Panc1 (cell line): ENCODE measurements around the gene DIDO1. TPM values are rescaled to one million over a fixed set of nuclear protein-coding genes. Genes with fewer than 3 reads are reported as not detected.

ENCODE experiments used
- ATAC-seq: fragments of 200-7000 bp; cut with Tn5 transposase; 2 replicates; pipeline ENCODE4 v1.9.1; 2020; ENCODE audit warnings: mild to moderate bottlenecking, moderate library complexity
- BruUV-seq: library from RNA; stranded (reverse); fragments of 400-500 nt; replicated peaks from 2 replicates; lab custom pipeline; 2021; lab: Mats Ljungman, UMichigan
- CTCF ChIA-PET: fragments of 300-600 bp; sonication (Branson Sonifier 250); formaldehyde crosslinking; loops from one replicate; lab custom pipeline; 2022; ENCODE audit warnings: antibody characterized with exemption; lab: Charles Lee
- POLR2A ChIA-PET: fragments of 300-600 bp; sonication (Branson Sonifier 250); formaldehyde crosslinking; loops from one replicate; lab custom pipeline; 2022; ENCODE audit warnings: antibody characterized with exemption; lab: Charles Lee
- DNase-seq: peaks from one replicate; pipeline ENCODE4 v3.0.0-alpha.2; 2010; ENCODE audit warnings: low read depth, low spot score
- H3K27ac ChIP-seq: 2 replicates; pipeline ENCODE4 v1.5.1; 2011; ENCODE audit warnings: mild to moderate bottlenecking, low read length, inconsistent platforms
- H3K27me3 ChIP-seq: fragments of 200-500 bp; sonication (Bioruptor generic); 2 replicates; pipeline ENCODE4 v1.6.0; 2014; ENCODE audit warnings: low read length, inconsistent platforms; ENCODE audit not compliant: control insufficient read depth, insufficient read depth
- H3K36me3 ChIP-seq: fragments of 200-500 bp; sonication (Bioruptor generic); 2 replicates; pipeline ENCODE4 v1.5.1; 2014; ENCODE audit warnings: inconsistent platforms, mild to moderate bottlenecking, low read length, moderate library complexity; ENCODE audit not compliant: control insufficient read depth, insufficient read depth
- H3K4me1 ChIP-seq: 2 replicates; pipeline ENCODE4 v1.5.1; 2011; ENCODE audit warnings: inconsistent platforms, mild to moderate bottlenecking, low read length, moderate library complexity; ENCODE audit not compliant: control insufficient read depth, insufficient read depth
- H3K4me3 ChIP-seq, 2 experiments: 2 replicates each; pipeline ENCODE4 v1.5.1; 2011 to 2012; ENCODE audit warnings: low read depth in 2 of 2, low read length in 2 of 2, mild to moderate bottlenecking in 2 of 2, inconsistent platforms in 1 of 2, moderate library complexity in 1 of 2
- H3K9me3 ChIP-seq: fragments of 200-500 bp; sonication (Bioruptor generic); 2 replicates; pipeline ENCODE4 v1.5.1; 2014; ENCODE audit warnings: low read depth, mild to moderate bottlenecking, inconsistent platforms, low read length, moderate library complexity; ENCODE audit not compliant: control insufficient read depth, insufficient read depth
- CTCF ChIP-seq: fragments of 450-650 bp; IDR thresholded peaks from 2 replicates; pipeline ENCODE4 v1.5.1; 2017; ENCODE audit warnings: mild to moderate bottlenecking
- POLR2AphosphoS5 ChIP-seq: IDR thresholded peaks from 2 replicates; pipeline ENCODE4 v1.6.1; 2012; ENCODE audit warnings: mild to moderate bottlenecking, low read depth, low read length, moderate library complexity
- SIN3A ChIP-seq: IDR thresholded peaks from 2 replicates; pipeline ENCODE4 v1.6.1; 2012; ENCODE audit warnings: low read depth, mild to moderate bottlenecking, low read length, moderate library complexity, borderline replicate concordance; ENCODE audit not compliant: insufficient read depth
- TCF7L2 ChIP-seq: IDR thresholded peaks from 2 replicates; pipeline ENCODE4 v1.6.1; 2011; ENCODE audit warnings: mild to moderate bottlenecking, low read depth, low read length, inconsistent platforms
- in situ Hi-C: cut with HindIII; loops from 2 replicates; pipeline ENCODE4 v1.10.0; 2016; ENCODE audit warnings: low sequenced_read_pairs, low pct_unique_long_range_greater_than_20kb
- intact Hi-C: fragments of 100-400 bp; cut with micrococcal nuclease; formaldehyde crosslinking; loops from one replicate; pipeline ENCODE4 v1.10.0; 2022; ENCODE audit not compliant: unreplicated experiment
- total RNA-seq: library from RNA; stranded (reverse); gene quantifications from one replicate; pipeline ENCODE4 v1.2.1, GENCODE V29; 2021; ENCODE audit not compliant: unreplicated experiment
- TF ChIP-seq, protein P1 (sequence below), 2 experiments: IDR thresholded peaks; 2 replicates each; pipeline ENCODE4 v1.6.1; 2011 to 2012; ENCODE audit warnings: low read depth in 2 of 2, control low read depth in 1 of 2, low read length in 1 of 2, mild to moderate bottlenecking in 1 of 2, moderate library complexity in 1 of 2; ENCODE audit not compliant: insufficient read depth in 1 of 2

The DIDO1 gene
- total RNA-seq, 1 experiment from 2014 or later, result 57.3 TPM

- H3K27me3 ChIP-seq, result no peaks in the 10 kb centered on the region
Observed at GRCh38 chr20:62963614-62964397, 37.5 kb upstream of the DIDO1 start.

DNA sequence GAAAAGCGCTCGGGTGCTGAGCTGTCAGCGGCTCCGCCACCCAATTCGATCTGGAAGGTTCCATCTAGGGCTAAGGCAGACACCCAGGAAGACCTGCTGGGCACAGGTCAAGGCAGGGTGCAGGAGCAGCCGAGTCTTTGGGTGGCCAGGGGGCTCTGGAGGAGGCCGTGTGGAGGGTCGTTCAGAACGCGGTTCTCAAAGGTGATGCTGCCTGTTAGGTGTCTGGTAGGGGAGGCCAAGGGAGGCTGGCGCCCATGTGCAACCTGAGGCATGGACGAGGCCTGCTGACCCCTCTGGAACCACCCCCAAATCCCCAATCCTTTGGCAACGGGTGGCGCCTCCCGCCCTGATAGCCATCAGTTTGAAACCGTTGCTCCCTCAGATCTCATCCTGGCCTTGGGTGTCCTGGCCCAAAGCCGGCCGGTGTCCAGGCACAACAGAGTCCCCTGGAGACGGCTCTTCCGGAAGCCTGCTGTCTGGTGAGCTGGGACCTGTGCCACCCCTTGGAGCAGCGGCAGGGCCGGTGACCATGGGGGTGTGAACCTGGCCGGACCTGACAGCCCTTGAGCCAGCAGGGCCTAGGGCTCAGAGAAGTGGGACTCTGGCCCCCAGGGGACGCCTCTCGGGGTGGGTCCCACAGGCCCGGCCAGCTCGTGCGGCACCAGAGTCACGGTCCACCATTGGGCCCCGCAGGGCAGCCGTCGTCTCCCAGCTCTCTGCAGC lies 36.7 kb upstream of the DIDO1 start:
- no TSS peak for BruUV-seq
- Histone ChIP-seq H3K27ac (no peak overlapping the region), H3K36me3 (no peaks in the 10 kb centered on the region), H3K4me1 (no peaks in the 10 kb centered on the region; the same call in 1 of the 2 replicates), H3K4me3 (no peak overlapping the region), H3K9me3 (no peaks in the 10 kb centered on the region), H3K27me3 (no peaks in the 10 kb centered on the region)
- ATAC-seq (no peak), DNase-seq (no peak)
- ChIA-PET CTCF (no interaction called here), POLR2A (no interaction called here)
- intact Hi-C loops (no loop called here), in situ Hi-C loops (no loop called here)
- TF ChIP-seq CTCF (no peak), POLR2AphosphoS5 (no peak), SIN3A (no peak), TCF7L2 (no peak)
- TF ChIP-seq, protein P1, sequence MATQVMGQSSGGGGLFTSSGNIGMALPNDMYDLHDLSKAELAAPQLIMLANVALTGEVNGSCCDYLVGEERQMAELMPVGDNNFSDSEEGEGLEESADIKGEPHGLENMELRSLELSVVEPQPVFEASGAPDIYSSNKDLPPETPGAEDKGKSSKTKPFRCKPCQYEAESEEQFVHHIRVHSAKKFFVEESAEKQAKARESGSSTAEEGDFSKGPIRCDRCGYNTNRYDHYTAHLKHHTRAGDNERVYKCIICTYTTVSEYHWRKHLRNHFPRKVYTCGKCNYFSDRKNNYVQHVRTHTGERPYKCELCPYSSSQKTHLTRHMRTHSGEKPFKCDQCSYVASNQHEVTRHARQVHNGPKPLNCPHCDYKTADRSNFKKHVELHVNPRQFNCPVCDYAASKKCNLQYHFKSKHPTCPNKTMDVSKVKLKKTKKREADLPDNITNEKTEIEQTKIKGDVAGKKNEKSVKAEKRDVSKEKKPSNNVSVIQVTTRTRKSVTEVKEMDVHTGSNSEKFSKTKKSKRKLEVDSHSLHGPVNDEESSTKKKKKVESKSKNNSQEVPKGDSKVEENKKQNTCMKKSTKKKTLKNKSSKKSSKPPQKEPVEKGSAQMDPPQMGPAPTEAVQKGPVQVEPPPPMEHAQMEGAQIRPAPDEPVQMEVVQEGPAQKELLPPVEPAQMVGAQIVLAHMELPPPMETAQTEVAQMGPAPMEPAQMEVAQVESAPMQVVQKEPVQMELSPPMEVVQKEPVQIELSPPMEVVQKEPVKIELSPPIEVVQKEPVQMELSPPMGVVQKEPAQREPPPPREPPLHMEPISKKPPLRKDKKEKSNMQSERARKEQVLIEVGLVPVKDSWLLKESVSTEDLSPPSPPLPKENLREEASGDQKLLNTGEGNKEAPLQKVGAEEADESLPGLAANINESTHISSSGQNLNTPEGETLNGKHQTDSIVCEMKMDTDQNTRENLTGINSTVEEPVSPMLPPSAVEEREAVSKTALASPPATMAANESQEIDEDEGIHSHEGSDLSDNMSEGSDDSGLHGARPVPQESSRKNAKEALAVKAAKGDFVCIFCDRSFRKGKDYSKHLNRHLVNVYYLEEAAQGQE (IDR thresholded peaks at IDR 0.05; ENCODE audit: insufficient read depth in 1 of 2, low read depth in 2 of 2, low read length in 1 of 2), result no peak

More at GRCh38 chr20:62963614-62964397, 37.5 kb upstream of the DIDO1 start:
- intact Hi-C loops (no loop called here), in situ Hi-C loops (no loop called here)
- H3K4me3 ChIP-seq, result no peak overlapping the region
- DNase-seq (no peak), ATAC-seq (no peak)
- no peaks in the 10 kb centered on the region for H3K36me3 ChIP-seq
- no peaks in the 10 kb centered on the region for H3K9me3 ChIP-seq
- H3K27ac ChIP-seq, result no peak overlapping the region
- BruUV-seq, result no TSS peak
- TF ChIP-seq SIN3A (no peak), TCF7L2 (no peak), POLR2AphosphoS5 (no peak), CTCF (no peak)
- TF ChIP-seq, protein P1 (IDR thresholded peaks at IDR 0.05; ENCODE audit: insufficient read depth in 1 of 2, low read depth in 2 of 2, low read length in 1 of 2), result no peak
- no peaks in the 10 kb centered on the region; the same call in 1 of the 2 replicates for H3K4me1 ChIP-seq
- ChIA-PET POLR2A (no interaction called here), CTCF (no interaction called here)
